ENCODE measurements around the gene FAM170A. TPM values are rescaled to one million over a fixed set of nuclear protein-coding genes. Genes with fewer than 3 reads are reported as not detected.

The FAM170A gene
- total RNA-seq, 1 experiment from 2014 or later, result 0.39 TPM

DNA sequence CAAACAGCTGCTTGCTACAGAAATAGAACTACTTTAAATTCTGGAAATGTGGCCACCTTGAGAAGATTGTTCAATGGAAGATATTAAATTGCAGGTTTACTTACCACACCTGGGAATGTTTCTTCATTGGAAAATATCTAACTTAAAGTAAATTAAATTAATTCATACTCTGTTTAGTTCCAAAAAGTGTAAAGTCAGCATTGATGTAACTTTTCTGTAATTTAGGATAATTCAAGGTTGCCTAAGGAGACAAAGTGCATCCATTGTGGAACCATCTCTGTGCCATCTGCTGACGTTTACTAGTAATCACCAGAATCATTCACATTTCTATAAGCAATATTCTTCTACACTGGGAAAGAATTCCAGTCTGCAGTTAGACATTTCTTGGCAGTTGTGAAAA lies 53.0 kb downstream of the FAM170A start:
- DNase-seq (ENCODE audit: low read depth, low spot score), result no peak
- TF ChIP-seq CEBPB (IDR thresholded peaks at IDR 0.05; ENCODE audit: low read depth), result no peak
- no peak for TF ChIP-seq ZNF274 (IDR thresholded peaks at IDR 0.05; ENCODE audit: low read depth, low read length)
- TF ChIP-seq, protein P1, sequence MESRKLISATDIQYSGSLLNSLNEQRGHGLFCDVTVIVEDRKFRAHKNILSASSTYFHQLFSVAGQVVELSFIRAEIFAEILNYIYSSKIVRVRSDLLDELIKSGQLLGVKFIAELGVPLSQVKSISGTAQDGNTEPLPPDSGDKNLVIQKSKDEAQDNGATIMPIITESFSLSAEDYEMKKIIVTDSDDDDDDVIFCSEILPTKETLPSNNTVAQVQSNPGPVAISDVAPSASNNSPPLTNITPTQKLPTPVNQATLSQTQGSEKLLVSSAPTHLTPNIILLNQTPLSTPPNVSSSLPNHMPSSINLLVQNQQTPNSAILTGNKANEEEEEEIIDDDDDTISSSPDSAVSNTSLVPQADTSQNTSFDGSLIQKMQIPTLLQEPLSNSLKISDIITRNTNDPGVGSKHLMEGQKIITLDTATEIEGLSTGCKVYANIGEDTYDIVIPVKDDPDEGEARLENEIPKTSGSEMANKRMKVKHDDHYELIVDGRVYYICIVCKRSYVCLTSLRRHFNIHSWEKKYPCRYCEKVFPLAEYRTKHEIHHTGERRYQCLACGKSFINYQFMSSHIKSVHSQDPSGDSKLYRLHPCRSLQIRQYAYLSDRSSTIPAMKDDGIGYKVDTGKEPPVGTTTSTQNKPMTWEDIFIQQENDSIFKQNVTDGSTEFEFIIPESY (IDR thresholded peaks at IDR 0.05; ENCODE audit: extremely low read depth, insufficient replicate concordance, low read length), result no peak
- no peak for TF ChIP-seq RAD21 (IDR thresholded peaks at IDR 0.05; ENCODE audit: low read depth)
- TF ChIP-seq POLR2A (IDR thresholded peaks at IDR 0.05; ENCODE audit: borderline replicate concordance, extremely low read depth, insufficient read depth, insufficient read length), result no peak
- TF ChIP-seq SRF (IDR thresholded peaks at IDR 0.05; ENCODE audit: low read depth), result no peak
- TF ChIP-seq EGR1 (IDR thresholded peaks at IDR 0.05; ENCODE audit: low read depth), result no peak
- Histone ChIP-seq H3K27ac (ENCODE audit: low read depth, low read length) (no peak overlapping the region), H3K27me3 (ENCODE audit: insufficient read depth, low read length) (no peaks in the 10 kb centered on the region), H3K36me3 (ENCODE audit: control insufficient read depth in 1 of 2, insufficient read depth in 2 of 2, low read length in 2 of 2) (no peaks in the 10 kb centered on the region), H3K4me2 (ENCODE audit: low read length) (no peak overlapping the region), H2AFZ (ENCODE audit: low read depth, low read length, poor library complexity, severe bottlenecking) (no peak overlapping the region), H4K20me1 (ENCODE audit: insufficient read depth) (no peaks in the 10 kb centered on the region), H3K4me3 (replicated peaks in 1 of 2; ENCODE audit: low read depth in 1 of 2, low read length in 2 of 2) (no peak overlapping the region), H3K9ac (ENCODE audit: low read length) (no peak overlapping the region), H3K79me2 (ENCODE audit: insufficient read depth, low read length) (no peaks in the 10 kb centered on the region), H3K4me1 (ENCODE audit: control insufficient read depth in 1 of 2, insufficient read depth in 2 of 2, low read length in 2 of 2) (no peaks in the 10 kb centered on the region), H3K9me2 (ENCODE audit: insufficient read depth) (no peaks in the 10 kb centered on the region), H3K9me3 (ENCODE audit: control insufficient read depth in 1 of 2, insufficient read depth in 1 of 2, low read depth in 1 of 2, low read length in 2 of 2) (no peaks in the 10 kb centered on the region)
- ChIA-PET CTCF (no interaction called here), POLR2A (no interaction called here), RAD21 (ENCODE audit: low non-redundant PET in 1 of 2, low total read pairs in 2 of 2, uncharacterized antibody in 2 of 2, unreplicated experiment in 2 of 2) (no interaction called here)
- BruUV-seq (replicated peaks), result no TSS peak
- no peak for ATAC-seq
- intact Hi-C loops (cut with micrococcal nuclease), result no loop called here

Other genes starting within 250 kb of the FAM170A start
- 142 TPM for gene HSD17B4, start 177.1 kb upstream of the FAM170A start, total RNA-seq (2021; ENCODE audit: unreplicated experiment)